Measurements from ENCODE around the gene CIPC. TPM values are rescaled to one million over a fixed set of nuclear protein-coding genes. Genes with fewer than 3 reads are reported as not detected.

The CIPC gene
- polyA plus RNA-seq, 1 donor, result 21.3 TPM

DNA sequence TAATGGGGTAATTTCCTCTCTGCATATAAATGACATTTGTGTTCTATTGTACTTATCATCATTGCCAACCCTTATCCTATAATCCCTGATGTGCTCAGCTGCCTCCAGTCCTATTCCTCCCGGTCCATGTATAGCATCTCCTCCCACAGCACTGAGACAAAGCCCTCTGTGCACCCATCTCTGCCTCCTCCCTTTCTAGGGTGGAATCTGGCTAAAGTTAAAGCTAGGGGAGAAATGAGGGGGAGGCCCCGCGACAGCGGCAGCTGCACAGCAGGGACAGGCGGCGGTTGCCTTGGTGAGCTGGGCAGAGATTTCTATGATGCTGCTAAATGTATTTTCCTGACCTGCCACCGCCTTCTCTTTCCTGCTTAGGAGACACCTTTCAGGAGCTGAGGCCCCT is 56.4 kb downstream of the CIPC start:
- no peak for DNase-seq

DNA sequence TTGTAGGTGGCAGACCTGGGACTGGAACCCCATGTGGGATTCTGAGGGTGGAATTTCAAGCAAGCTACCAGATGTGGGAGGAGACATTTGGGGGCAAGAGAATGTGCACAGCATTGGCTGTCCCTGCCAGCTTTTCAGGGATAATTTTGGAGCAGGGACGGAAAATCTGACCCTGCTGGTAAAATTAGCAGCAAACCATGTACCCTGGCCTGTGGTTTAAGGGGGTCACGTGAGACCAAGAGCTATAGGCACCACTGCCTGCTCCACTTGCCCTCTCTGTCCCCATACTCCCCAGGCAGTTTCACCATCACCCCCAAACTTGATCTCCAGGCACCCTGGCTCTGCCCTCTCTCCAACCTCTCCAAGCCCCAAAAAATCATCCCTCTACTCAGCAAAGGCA is 57.0 kb downstream of the CIPC start:
- no peak for DNase-seq

DNA sequence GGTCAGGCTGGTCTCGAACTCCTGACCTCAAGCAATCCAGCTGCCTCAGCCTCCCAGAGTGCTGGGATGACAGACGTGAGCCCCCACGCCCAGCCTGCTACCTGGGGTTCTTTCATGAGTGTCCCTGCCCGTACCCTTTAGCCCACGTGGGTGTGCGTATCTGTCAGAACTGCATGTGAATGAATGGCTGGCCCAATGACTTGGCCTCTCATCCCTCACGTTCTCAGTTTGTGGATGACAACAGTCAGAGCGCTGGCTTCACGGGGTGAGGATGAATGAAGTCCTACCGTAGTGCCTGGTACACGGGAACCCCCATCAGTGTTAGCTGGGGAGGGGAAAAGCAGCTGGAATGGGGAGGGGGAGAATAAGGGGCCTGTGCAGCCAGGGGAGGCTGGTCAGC is 59.7 kb downstream of the CIPC start:
- DNase-seq, result no peak

GRCh38 chr14:77158175-77158881 is 60.3 kb downstream of the CIPC start:
- DNase-seq, result peak; percentile 42

DNA sequence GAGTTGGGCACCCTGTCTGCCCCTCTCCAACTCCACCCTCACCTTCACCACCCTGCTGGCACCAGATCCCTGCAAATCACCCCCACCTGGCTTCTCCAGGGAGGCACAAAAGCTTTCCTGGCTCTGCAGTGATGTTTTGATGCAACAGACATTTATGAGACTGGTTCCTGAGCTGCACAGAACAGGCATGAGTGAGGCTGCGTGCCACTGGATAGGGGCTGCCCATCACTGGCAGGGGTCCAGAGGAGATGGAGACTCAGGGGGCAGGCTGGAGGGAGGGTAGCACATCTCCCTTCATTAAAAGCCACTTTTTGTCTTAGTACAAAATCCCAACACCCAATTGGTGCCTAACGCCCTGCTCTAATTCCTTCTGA is 60.8 kb downstream of the CIPC start:
- DNase-seq, result no peak

DNA sequence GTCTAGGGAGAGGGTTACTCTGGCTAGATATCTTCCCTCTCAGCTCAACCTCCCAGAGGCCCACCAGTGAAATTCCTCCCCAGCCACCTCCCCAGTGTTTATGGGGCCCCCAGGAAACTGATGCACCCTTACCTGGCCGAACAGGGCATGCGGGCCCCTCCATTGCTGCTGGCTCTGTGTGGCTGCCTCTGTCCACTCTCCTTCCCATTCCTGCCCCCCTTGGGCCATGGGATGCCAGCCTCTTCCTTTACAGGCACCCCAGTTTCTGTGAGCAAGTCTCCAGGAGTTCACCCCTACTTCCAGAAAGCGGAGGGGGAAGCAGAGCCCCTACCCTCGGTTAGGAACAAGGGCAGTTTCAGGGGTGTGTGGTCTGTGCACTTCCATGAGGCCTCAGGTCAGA is 63.0 kb downstream of the CIPC start:
- no peak for DNase-seq

Other genes starting within 250 kb of the CIPC start
- gene IRF2BPL, start 69.5 kb upstream of the CIPC start, polyA plus RNA-seq (ENCODE audit: insufficient read length), result 26.9 TPM
- 0.30 TPM for gene ZDHHC22, start 43.5 kb downstream of the CIPC start, polyA plus RNA-seq (ENCODE audit: insufficient read length)
- 1.0 TPM for gene TMEM63C, start 83.5 kb downstream of the CIPC start, polyA plus RNA-seq (ENCODE audit: insufficient read length)
- gene NGB, start 172.9 kb downstream of the CIPC start, polyA plus RNA-seq (ENCODE audit: insufficient read length), result not detected
- gene POMT2, start 222.6 kb downstream of the CIPC start, polyA plus RNA-seq (ENCODE audit: insufficient read length), result 22.8 TPM
- 26.2 TPM for gene GSTZ1, start 222.8 kb downstream of the CIPC start, polyA plus RNA-seq (ENCODE audit: insufficient read length)

Measured in hindlimb muscle (tissue), 1 donor.